MM.1S (cell line): ENCODE measurements around the gene NEU4.

Source experiments
- CTCF ChIP-seq: fragments of 300-600 bp; sonication (generic); IDR thresholded peaks from 2 replicates; pipeline ENCODE4 v1.5.1; 2016; ENCODE audit warnings: antibody characterized with exemption, low read length, mixed read lengths
- EZH2 ChIP-seq: fragments of 300-600 bp; sonication (generic); optimal IDR thresholded peaks from 2 replicates; pipeline ENCODE3; 2017; ENCODE audit warnings: low read depth, mild to moderate bottlenecking, antibody characterized with exemption, low read length, mixed read lengths

- TF ChIP-seq CTCF (no peak), EZH2 (no peak)
Measured at GRCh38 chr2:241776336-241777169, 32.4 kb upstream of the NEU4 start, which contains the start of gene GAL3ST2.
